ENCODE results near the gene ZNF311. TPM values are rescaled to one million over a fixed set of nuclear protein-coding genes. Genes with fewer than 3 reads are reported as not detected.

The ZNF311 gene
- total and polyA plus RNA-seq, 2 of the 13 experiments (the other 11 are each of a cell fraction or from before 2014, with no cell fraction given), result not detected

GRCh38 chr6:28981833-28982475 is 23.2 kb downstream of the ZNF311 start (continued):
- TF ChIP-seq ZNF530 (CRISPR knock-in tag; IDR thresholded peaks at IDR 0.05; ENCODE audit: low read depth) (no peak), THAP11 (CRISPR knock-in tag; IDR thresholded peaks at IDR 0.05) (peak; percentile 72), ZNF180 (CRISPR knock-in tag; IDR thresholded peaks at IDR 0.05; ENCODE audit: borderline replicate concordance, low read depth) (0 out of 2 replicates have a peak, but pooled peaks have one; percentile 39), E2F5 (CRISPR knock-in tag; conservative IDR thresholded peaks at IDR 0.05) (no peak), SRSF1 (optimal IDR thresholded peaks at IDR 0.05; ENCODE audit: low read depth, low read length) (no peak), ZSCAN29 (CRISPR knock-in tag; conservative IDR thresholded peaks at IDR 0.05) (peak; percentile 51), KMT2A (CRISPR knock-in tag; IDR thresholded peaks at IDR 0.05) (0 out of 2 replicates have a peak, but pooled peaks have one; percentile 25), MED1 (CRISPR knock-in tag; IDR thresholded peaks at IDR 0.05) (peak; percentile 73), DRAP1 (CRISPR knock-in tag; IDR thresholded peaks at IDR 0.05) (peak; percentile 68), TARDBP (CRISPR knock-in tag; IDR thresholded peaks at IDR 0.05) (peak; percentile 65; the same call in 1 of the 2 replicates), SP4 (CRISPR knock-in tag; IDR thresholded peaks at IDR 0.05) (no peak), HNF4A (CRISPR knock-in tag; IDR thresholded peaks at IDR 0.05) (no peak), TMF1 (CRISPR knock-in tag; IDR thresholded peaks at IDR 0.05; ENCODE audit: low read depth) (no peak), MAFK (conservative IDR thresholded peaks at IDR 0.05 in 1 of 2, IDR thresholded peaks at IDR 0.05 in 1 of 2; ENCODE audit: low read length in 2 of 2) (peak in 1 of 2 experiments; percentile 60; a peak in 1 of 4 replicates), ZNF567 (CRISPR knock-in tag; IDR thresholded peaks at IDR 0.05; ENCODE audit: borderline replicate concordance) (0 out of 2 replicates have a peak, but pooled peaks have one; percentile 78), ZMYM2 (CRISPR knock-in tag; IDR thresholded peaks at IDR 0.05) (peak; percentile 73), NFE2L1 (CRISPR knock-in tag; IDR thresholded peaks at IDR 0.05; ENCODE audit: borderline replicate concordance) (no peak), MAZ (IDR thresholded peaks at IDR 0.05; ENCODE audit: borderline replicate concordance, low read depth, low read length) (no peak), MAZ (CRISPR knock-in tag; IDR thresholded peaks at IDR 0.05; ENCODE audit: low read depth) (peak; percentile 82), DNMT1 (CRISPR knock-in tag; IDR thresholded peaks at IDR 0.05) (no peak), CBFB (CRISPR knock-in tag; IDR thresholded peaks at IDR 0.05) (peak; percentile 68; the same call in 1 of the 2 replicates), ZNF747 (CRISPR knock-in tag; IDR thresholded peaks at IDR 0.05; ENCODE audit: borderline replicate concordance) (peak; percentile 74; the same call in 1 of the 2 replicates), EP300 (IDR thresholded peaks at IDR 0.05; ENCODE audit: low read depth in 2 of 2, low read length in 2 of 2) (0 out of 4 replicates have a peak, but pooled peaks of 1 of the 2 experiments have one; percentile 13), EP300 (CRISPR knock-in tag; IDR thresholded peaks at IDR 0.05; ENCODE audit: borderline replicate concordance) (0 out of 2 replicates have a peak, but pooled peaks have one; percentile 17), ZSCAN22 (CRISPR knock-in tag; IDR thresholded peaks at IDR 0.05) (0 out of 2 replicates have a peak, but pooled peaks have one; percentile 39), ZNF337 (CRISPR knock-in tag; IDR thresholded peaks at IDR 0.05; ENCODE audit: borderline replicate concordance, low read depth) (peak; percentile 50; the same call in 1 of the 2 replicates), ZBTB21 (CRISPR knock-in tag; IDR thresholded peaks at IDR 0.05) (peak; percentile 24; the same call in 1 of the 2 replicates), ZBTB44 (CRISPR knock-in tag; IDR thresholded peaks at IDR 0.05) (no peak), ELF4 (CRISPR knock-in tag; IDR thresholded peaks at IDR 0.05; ENCODE audit: borderline replicate concordance) (0 out of 2 replicates have a peak, but pooled peaks have one; percentile 68)
